Esophagus muscularis mucosa (tissue), 4 donors: ENCODE measurements around the gene RARG.

Source experiments
- CTCF ChIP-seq, 3 experiments: fragments of 200-600 bp in 2 of 3; fragments of 450-650 bp in 1 of 3; sonication (generic) in 2 of 3; IDR thresholded peaks; one replicate each; pipeline ENCODE4 v1.5.1; 2017 to 2019; ENCODE audit warnings: antibody characterized with exemption in 3 of 3, mild to moderate bottlenecking in 2 of 3, moderate library complexity in 1 of 3
- EP300 ChIP-seq: sonication (generic); formaldehyde crosslinking; IDR thresholded peaks from one replicate; pipeline ENCODE4 v1.6.1; 2017; ENCODE audit warnings: antibody characterized with exemption
- POLR2A ChIP-seq: fragments of 450-650 bp; IDR thresholded peaks from one replicate; pipeline ENCODE4 v1.6.1; 2017; ENCODE audit warnings: antibody characterized with exemption, moderate library complexity, mild to moderate bottlenecking, low read depth
- POLR2AphosphoS5 ChIP-seq, 2 donors: sonication (generic); formaldehyde crosslinking; IDR thresholded peaks; one replicate each; pipeline ENCODE4 v1.6.1; 2017; ENCODE audit warnings: antibody characterized with exemption in 2 of 2

GRCh38 chr12:53172352-53172751 lies 59.7 kb downstream of the RARG start:
- no peak for TF ChIP-seq POLR2AphosphoS5 (IDR thresholded peaks at IDR 0.05)
- no peak for TF ChIP-seq CTCF (IDR thresholded peaks at IDR 0.05)
- TF ChIP-seq EP300 = no peak
- no peak for TF ChIP-seq POLR2A
